Placental epithelial cell (primary cell): ENCODE measurements around the gene PAAF1. TPM values are rescaled to one million over a fixed set of nuclear protein-coding genes. Genes with fewer than 3 reads are reported as not detected.

Source experiments
- total RNA-seq: library from RNA; depleted of rRNA; stranded (reverse); fragments of >200 nt; gene quantifications from 2 replicates; pipeline ENCODE4 v1.2.3, GENCODE V29; 2012

The PAAF1 gene
- 8.2 and 12.2 TPM in 2 replicates for total RNA-seq

GRCh38 chr11:73876424-73877310, at the start of gene PAAF1, which contains the start of gene COA4:
PAAF1 (plus strand) TSS chr11:73876999; CDS start chr11:73877022, 23 bp downstream.
COA4 (minus strand) TSS chr11:73876846; CDS start chr11:73873378, 3,468 bp downstream.

GRCh38 chr11:73950869-73951710, 74.3 kb downstream of the PAAF1 start, which contains the start of gene DNAJB13:
DNAJB13 (plus strand) TSS chr11:73951026; CDS start chr11:73951070, 44 bp downstream.

Other genes with a start within 250 kb of the PAAF1 start
- gene PLEKHB1, start 230.4 kb upstream of the PAAF1 start, total RNA-seq = 1.2 TPM in 1 of 2 replicates, not detected in the other
- 113 and 240 TPM in 2 replicates for gene RAB6A, start 115.9 kb upstream of the PAAF1 start, total RNA-seq
- 25.9 and 30.9 TPM in 2 replicates for gene MRPL48, start 89.1 kb upstream of the PAAF1 start, total RNA-seq
- gene COA4, start 153 bp upstream of the PAAF1 start, total RNA-seq = 39.3 and 45.9 TPM in 2 replicates
- gene DNAJB13, start 74.0 kb downstream of the PAAF1 start, total RNA-seq = not detected in 2 replicates
- gene UCP2, start 105.8 kb downstream of the PAAF1 start, total RNA-seq = 2.4 and 2.9 TPM in 2 replicates
- 0.33 and 3.1 TPM in 2 replicates for gene UCP3, start 132.1 kb downstream of the PAAF1 start, total RNA-seq